HG02970 (cell line): ENCODE measurements around the gene BRINP1.

Experiments used
- ATAC-seq: cut with Tn5 transposase; IDR thresholded peaks from one replicate; pipeline ENCODE4 v1.9.1; 2021; ENCODE audit warnings: mild to moderate bottlenecking, moderate library complexity, moderate number of reproducible peaks; ENCODE audit not compliant: unreplicated experiment, low FRiP score

The BRINP1 gene

GRCh38 chr9:119368681-119369581, at the start of gene BRINP1:
Gene BRINP1 (minus strand): TSS chr9:119369435. CDS start chr9:119313355, 56,080 bp downstream.
- no peak for ATAC-seq

DNA sequence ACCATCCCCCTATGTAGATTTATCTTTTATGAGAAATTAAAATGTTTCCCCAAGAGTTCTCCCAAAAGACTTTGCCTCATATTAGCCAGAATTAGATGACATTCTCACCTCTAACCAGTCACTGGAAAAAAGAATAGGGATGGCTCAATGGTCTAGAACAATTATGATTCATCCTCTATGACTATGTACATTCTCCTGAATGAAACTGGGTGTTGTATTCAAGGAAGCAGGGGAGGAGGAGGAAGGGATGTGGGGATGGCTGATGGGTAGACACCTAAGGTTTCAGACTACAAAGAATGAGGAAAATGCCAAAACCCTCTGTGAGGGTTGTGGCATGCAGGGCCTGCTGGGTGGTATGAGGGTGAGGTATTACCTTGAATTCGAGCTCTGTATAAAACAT, 49.5 kb upstream of the BRINP1 start:
- no peak for ATAC-seq

GRCh38 chr9:119416793-119417192, 47.6 kb upstream of the BRINP1 start:
- no peak for ATAC-seq

- no peak for ATAC-seq
Measured at GRCh38 chr9:119412399-119412798, 43.2 kb upstream of the BRINP1 start.

- ATAC-seq: no peak
Measured at GRCh38 chr9:119409552-119409951, 40.3 kb upstream of the BRINP1 start.

DNA sequence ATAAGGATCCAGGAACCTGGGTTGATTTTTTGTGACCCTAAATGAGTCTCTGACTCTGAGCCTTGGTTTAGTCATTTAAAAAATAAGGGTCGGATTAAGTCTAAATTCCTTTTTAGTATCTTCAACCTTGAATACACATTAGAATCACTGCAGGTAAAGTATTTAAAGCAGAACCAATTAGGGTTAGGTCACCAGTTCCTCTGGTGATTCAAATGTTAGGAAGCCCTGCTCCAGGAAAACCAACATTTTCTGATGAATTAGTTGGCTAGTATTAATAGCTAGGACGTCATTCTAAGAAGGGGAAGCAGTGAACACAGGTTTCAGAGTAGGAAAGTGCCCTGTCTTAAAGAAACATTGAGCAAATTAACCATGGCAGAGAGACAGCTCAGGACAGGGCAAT, 31.4 kb upstream of the BRINP1 start:
- no peak for ATAC-seq

DNA sequence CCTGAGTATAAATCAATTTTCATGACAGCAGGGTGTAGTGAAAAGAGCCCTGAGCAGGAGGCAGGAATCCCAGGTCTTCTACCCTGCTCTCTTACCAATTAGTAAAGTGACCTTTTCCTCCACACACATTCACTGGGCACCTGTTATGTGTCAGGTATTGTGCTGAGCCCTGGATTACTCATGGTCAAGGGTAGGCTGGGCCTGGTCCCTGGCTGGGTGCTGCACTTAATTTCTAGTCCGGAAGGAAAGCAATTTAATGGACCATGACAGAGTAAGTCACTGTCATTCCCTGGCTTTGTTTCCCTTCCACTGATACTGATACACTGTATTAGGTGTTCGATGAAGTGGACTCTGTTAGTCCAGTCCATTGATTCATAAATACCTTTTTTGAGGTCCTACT, 29.1 kb upstream of the BRINP1 start:
- no peak for ATAC-seq

- no peak for ATAC-seq
Measured at GRCh38 chr9:119391878-119392277, 22.6 kb upstream of the BRINP1 start.

- ATAC-seq: no peak
Measured at GRCh38 chr9:119375892-119376291, 6.7 kb upstream of the BRINP1 start.

GRCh38 chr9:119372951-119373350, 3.7 kb upstream of the BRINP1 start:
- ATAC-seq: no peak

- ATAC-seq: no peak
Measured at GRCh38 chr9:119370816-119371215, 1.6 kb upstream of the BRINP1 start.

DNA sequence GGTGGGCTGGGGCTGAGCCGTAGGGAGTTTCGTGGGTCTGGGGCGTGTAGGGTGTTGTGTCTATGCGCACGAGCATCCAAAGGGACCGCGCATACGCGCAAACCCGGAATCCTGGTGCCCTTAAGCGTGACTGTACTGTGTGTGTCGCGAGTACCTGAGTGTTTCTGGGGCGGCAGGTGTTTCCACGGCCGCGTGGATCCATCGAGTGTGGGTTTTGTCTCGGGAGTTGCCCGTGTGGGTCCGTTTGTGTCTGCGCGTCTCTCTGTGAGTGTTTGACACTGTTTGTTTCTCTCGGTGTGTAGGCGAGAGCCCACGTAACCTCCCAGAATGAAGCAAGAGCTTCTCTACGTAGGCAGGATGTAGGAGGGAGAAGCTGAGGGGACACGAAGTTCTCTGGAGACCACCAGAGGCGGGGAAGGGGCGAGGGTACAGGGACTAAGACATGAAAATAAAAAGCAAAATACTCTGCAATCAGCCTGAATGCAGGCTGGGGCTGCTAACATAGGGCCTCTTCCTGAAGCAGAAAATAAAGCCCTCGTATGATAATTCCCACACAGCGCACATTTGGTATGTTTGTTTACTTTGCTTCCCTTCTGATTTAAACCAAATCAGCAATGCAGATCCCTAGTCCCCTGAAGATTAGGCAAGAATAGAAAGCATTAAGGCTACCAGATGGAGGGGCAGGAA, 588 bp upstream of the BRINP1 start:
- ATAC-seq: no peak

GRCh38 chr9:119368179-119368578, 1.1 kb downstream of the BRINP1 start:
- no peak for ATAC-seq

- no peak for ATAC-seq
Measured at GRCh38 chr9:119367683-119368075, 1.6 kb downstream of the BRINP1 start.

DNA sequence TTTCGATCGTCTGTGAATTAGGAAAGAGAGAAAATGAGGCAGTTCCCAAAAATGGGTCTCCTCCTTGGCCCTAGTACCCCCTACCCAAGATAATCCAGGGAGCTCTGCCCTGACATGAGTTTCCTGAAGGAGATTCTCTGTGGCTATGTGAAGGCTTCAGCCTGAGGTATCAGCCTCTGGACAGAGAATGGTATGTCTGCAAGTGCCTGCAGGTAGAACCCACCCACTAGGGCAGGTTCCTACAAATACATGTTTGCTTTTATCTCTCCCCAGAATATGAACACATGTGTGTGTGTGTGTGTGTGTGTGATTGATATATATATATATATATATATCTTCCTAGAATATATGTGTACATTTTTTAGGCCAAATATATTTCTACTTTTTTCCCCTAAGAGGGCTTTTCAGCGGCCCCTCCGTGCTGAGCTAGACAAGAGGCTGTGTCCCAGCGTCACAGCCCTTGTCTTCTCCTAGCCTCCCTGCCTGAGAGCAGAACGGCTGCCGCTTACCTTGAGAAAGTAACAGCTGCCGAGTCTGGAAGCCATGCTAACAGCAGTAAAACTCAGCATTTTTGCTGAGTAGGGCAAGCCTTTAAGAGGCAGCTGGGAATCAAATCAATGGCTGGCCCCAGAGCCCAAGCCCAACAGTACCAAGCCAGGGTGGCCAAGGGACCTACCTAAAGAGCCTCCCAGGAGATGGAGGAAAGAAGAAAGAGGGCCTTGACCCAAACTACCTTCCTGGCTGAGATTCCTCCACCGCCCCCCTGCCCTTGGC, 2.1 kb downstream of the BRINP1 start:
- ATAC-seq: no peak

DNA sequence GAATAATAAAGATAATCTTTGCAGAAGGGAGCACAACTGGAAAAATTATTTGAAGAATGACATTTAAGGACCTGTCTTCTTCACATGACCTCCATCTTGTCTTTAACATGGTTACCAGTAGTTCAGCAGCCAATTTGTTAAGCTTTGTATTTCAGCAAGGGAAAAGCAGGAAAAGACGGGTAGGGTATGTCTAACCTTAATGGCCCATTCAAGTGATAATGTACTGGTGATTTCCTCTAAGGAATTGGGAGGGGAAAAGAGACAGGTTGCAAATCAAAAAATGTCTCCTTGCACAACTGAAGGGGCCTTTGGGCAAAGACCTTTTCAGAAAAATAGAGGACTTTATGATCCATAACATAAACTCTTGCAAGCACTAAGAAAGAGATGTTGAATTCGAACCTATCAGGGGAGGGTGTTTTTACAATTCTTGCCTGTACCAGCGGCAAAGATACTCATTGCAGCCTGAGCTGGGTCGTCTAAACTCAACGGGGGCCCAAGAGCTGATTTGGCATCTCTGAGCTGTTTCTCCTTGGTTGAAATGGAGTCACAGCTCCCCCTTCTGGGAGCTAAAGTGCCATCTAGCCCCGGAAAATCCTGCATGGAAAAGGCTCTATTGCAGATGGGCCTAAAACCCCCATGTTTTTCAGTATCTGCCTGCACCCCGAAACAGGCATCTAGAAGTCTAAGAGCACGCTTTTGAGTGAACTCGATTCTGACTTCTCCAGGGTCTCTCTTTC, 3.8 kb downstream of the BRINP1 start:
- ATAC-seq: no peak

- no peak for ATAC-seq
Measured at GRCh38 chr9:119360237-119360636, 9.0 kb downstream of the BRINP1 start.

- no peak for ATAC-seq
Measured at GRCh38 chr9:119357336-119358096, 11.7 kb downstream of the BRINP1 start.

DNA sequence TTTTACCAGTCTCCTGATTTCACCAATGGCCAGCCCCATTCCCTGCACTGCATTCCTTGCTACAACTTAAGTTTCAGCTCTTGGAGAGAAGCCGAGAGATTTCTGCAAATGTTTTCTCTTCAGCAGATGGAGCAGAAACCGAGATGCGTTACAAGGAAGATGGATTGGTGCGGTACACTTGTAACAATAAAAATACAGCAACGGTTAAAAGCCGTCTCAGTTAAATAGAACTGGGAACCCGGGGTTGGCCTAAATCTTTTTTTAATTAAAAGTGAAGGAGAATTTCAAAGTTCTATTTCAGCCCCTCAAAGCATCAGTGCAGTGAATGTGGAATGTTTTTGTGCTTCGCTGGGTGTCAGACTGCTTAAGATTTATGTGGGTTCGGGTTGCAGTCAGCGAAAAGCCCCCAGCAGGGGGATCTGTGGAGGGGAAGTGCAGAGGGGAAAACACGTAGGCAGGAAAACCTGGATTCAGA, 19.8 kb downstream of the BRINP1 start:
- ATAC-seq: no peak
